ENCODE data around the gene CHRNG.

The CHRNG gene

GRCh38 chr2:232533944-232534710, 5.4 kb upstream of the CHRNG start:
- no peak for TF ChIP-seq CTCF (conservative IDR thresholded peaks at IDR 0.05; ENCODE audit: low read depth, low read length)
- no peak for DNase-seq (ENCODE audit: low read depth)

GRCh38 chr2:232534940-232535651, 4.4 kb upstream of the CHRNG start:
- no peak overlapping the region for H3K4me3 ChIP-seq (ENCODE audit: low read length)
- DNase-seq (ENCODE audit: low read depth) = no peak
- no peak for TF ChIP-seq CTCF (conservative IDR thresholded peaks at IDR 0.05; ENCODE audit: low read depth, low read length)

More at GRCh38 chr2:232533944-232534710, 5.4 kb upstream of the CHRNG start:
- H3K4me3 ChIP-seq (ENCODE audit: low read length) = no peak overlapping the region

DNA sequence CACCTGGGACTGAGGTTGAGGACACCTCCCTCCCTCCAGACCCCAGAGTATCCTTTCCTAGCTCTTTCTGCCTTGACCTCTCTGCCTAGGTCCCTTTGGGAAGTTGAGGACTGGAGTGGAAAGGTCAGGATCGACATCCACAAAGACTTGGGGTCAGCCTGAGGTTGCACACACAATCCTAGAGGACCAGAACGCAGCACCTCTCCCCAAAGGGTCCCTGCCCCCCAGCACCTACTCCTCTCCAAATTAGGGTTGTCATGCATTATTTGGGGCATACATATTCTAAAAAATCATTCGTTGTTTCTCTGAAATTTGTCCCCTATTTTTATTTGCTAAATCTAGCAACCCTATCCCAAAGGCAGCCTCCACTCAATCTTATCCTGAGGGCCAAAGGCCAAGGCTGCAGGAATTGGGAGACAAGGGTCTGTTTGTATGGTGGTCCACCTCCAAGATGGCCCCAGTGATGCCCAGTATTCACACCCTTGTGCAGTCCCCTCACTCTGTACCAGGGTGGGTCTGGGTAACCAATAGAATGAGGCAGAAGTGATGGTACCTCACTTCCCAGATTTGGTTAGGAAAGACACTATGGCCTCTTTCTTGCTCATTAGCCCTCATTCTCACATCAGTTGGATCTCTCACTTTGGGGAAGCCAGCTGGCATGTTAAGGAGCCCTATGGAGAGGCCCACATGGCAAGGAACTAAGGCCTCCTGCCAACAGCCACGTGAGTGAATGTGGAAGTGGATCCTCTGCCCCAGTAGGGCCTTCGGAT, 3.5 kb upstream of the CHRNG start:
- no peak for DNase-seq (ENCODE audit: low read depth)
- no peak for TF ChIP-seq CTCF (conservative IDR thresholded peaks at IDR 0.05; ENCODE audit: low read depth, low read length)
- H3K4me3 ChIP-seq (ENCODE audit: low read length) = no peak overlapping the region

GRCh38 chr2:232537079-232537478, 2.4 kb upstream of the CHRNG start:
- no peak overlapping the region for H3K4me3 ChIP-seq (ENCODE audit: low read length)
- no peak for DNase-seq (ENCODE audit: low read depth)
- TF ChIP-seq CTCF (conservative IDR thresholded peaks at IDR 0.05; ENCODE audit: low read depth, low read length) = peak; percentile 54

DNA sequence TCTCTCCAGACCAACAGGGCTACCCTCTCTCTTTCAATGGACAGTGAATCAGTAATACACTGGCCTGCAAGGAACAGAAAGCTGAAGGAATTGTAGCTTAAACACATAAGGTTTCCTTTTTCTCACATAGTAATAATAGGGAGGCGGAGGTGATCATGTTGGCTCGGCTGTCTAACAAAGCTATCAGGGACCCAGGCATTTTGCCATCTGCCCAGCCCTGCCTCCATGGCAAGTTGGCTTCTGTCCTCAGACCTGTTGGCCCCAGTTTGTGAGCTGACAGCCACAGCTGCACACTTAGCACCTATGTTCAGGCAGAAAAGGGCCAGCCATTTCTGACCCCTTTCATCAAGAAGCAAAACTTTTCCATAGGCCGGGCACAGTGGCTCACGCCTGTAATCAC, 2.0 kb upstream of the CHRNG start:
- no peak for DNase-seq (ENCODE audit: low read depth)
- H3K4me3 ChIP-seq (ENCODE audit: low read length) = no peak overlapping the region
- no peak for TF ChIP-seq CTCF (conservative IDR thresholded peaks at IDR 0.05; ENCODE audit: low read depth, low read length)

DNA sequence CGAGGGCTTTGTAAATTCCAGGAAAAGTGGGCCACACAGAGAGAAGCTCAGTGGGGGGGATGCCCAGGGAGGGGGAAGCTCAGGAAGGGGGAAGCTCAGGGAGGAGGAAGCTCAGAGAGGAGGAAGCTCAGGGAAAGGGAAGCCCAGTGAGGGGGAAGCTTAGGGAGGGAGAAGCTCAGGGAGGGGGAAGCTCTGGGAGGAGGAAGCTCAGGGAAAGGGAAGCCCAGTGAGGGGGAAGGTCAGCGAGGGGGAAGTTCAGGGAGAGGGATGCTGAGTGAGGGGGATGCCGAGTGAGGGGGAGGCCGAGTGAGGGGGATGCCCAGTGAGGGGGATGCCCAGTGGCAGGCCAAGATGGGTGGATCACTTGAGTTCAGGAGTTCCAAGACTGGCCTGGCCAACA, 821 bp upstream of the CHRNG start:
- no peak for DNase-seq (ENCODE audit: low read depth)
- H3K4me3 ChIP-seq (ENCODE audit: low read length) = no peak overlapping the region
- TF ChIP-seq CTCF (conservative IDR thresholded peaks at IDR 0.05; ENCODE audit: low read depth, low read length) = no peak

All from retinal pigment epithelial cell (primary cell).